ENCODE measurements around the gene SH3BP5.

- TF ChIP-seq CTCF (conservative IDR thresholded peaks at IDR 0.05 in 1 of 2, IDR thresholded peaks at IDR 0.05 in 1 of 2; ENCODE audit: extremely low read depth in 1 of 2, insufficient read depth in 1 of 2, low read depth in 1 of 2, low read length in 2 of 2) (no peak), EZH2 (IDR thresholded peaks at IDR 0.05; ENCODE audit: borderline replicate concordance, low read length) (no peak)
Measured at GRCh38 chr3:15347063-15347736, 14.8 kb upstream of the SH3BP5 start.

Data from mammary epithelial cell (primary cell).